Smooth muscle cell of bladder (primary cell): Measurements from ENCODE around the gene NDUFA12. TPM values are rescaled to one million over a fixed set of nuclear protein-coding genes. Genes with fewer than 3 reads are reported as not detected.

Experiments used
- total RNA-seq: library from RNA; depleted of rRNA; stranded (reverse); fragments of >200 nt; gene quantifications from 2 replicates; pipeline ENCODE4 v1.2.3, GENCODE V29; 2014

The NDUFA12 gene
- 87.1 and 95.3 TPM in 2 replicates for total RNA-seq

DNA sequence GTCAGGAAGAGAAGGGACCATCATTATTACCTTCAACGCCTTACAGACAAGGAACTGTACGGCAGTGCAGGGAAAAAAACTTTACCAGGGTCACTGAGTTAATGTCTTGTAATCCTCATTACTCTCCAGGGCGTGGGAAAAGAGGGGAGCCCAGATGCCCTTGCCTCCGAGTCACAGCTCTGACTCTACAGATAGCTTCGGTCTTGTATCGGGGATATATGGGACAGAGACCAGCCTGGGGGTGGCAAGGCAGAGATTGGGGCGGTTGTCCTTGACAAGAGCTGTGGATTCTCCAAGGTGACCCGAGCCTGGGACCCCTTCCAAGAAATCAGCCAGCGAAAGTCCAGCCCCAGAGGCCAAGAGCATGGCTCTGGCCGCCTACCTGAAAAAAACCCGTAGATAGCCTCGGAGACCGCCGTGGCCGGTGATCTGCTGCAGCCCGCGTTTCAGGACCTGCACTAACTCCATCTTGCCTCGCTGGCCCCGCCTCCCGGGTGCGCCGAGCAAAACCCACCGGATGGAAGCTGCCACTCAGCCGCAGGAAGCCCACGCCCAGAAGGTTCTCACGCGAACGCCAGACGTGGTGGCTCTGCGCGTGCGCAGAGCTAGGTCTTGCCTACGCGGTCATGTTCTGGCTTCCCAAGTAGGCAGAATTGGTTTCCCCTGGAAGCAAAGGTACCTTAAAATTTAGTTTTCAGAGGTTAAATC lies at the start of gene NDUFA12:
NDUFA12 (minus strand) TSS at position 485 of the 708 bp plus-strand sequence; CDS start at position 468, 17 bp downstream.

Other genes starting within 250 kb of the NDUFA12 start
- gene NR2C1, start 69.9 kb upstream of the NDUFA12 start, total RNA-seq, result 20.3 and 21.4 TPM in 2 replicates
- 3.6 and 6.2 TPM in 2 replicates for gene FGD6, start 213.8 kb upstream of the NDUFA12 start, total RNA-seq
- 46.4 and 56.2 TPM in 2 replicates for gene VEZT, start 214.1 kb upstream of the NDUFA12 start, total RNA-seq